ENCODE measurements around the gene TMEM151A.

Gene TMEM151A

GRCh38 chr11:66331542-66332370 lies 40.1 kb downstream of the TMEM151A start:
- Histone ChIP-seq H3K4me1 (ENCODE audit: control insufficient read depth, insufficient read depth, low read length) (peaks cover 13% of the 10 kb centered on the region), H3K36me3 (ENCODE audit: control insufficient read depth, insufficient read depth, low read length) (no peaks in the 10 kb centered on the region), H3K27me3 (ENCODE audit: control insufficient read depth, insufficient read depth, low read length, poor library complexity, severe bottlenecking) (peaks cover 12% of the 10 kb centered on the region), H3K4me3 (ENCODE audit: insufficient read depth, low read depth, low read length) (no peak overlapping the region), H3K27ac (ENCODE audit: insufficient read depth, low read depth, low read length, poor library complexity, severe bottlenecking) (no peak overlapping the region), H3K9me3 (ENCODE audit: control insufficient read depth, low read length) (no peaks in the 10 kb centered on the region)
- 90 to 93% methylated on average over 12 of the region's 12 CpGs for WGBS, 2 experiments

- 82% methylated on average over 18 of the region's 18 CpGs for WGBS, 2 experiments
- Histone ChIP-seq H3K27me3 (ENCODE audit: control insufficient read depth, insufficient read depth, low read length, poor library complexity, severe bottlenecking) (peaks cover 12% of the 10 kb centered on the region), H3K4me3 (ENCODE audit: insufficient read depth, low read depth, low read length) (no peak overlapping the region), H3K27ac (ENCODE audit: insufficient read depth, low read depth, low read length, poor library complexity, severe bottlenecking) (no peak overlapping the region), H3K9me3 (ENCODE audit: control insufficient read depth, low read length) (no peaks in the 10 kb centered on the region), H3K36me3 (ENCODE audit: control insufficient read depth, insufficient read depth, low read length) (no peaks in the 10 kb centered on the region), H3K4me1 (ENCODE audit: control insufficient read depth, insufficient read depth, low read length) (peaks cover 20% of the 10 kb centered on the region)
These were observed 40.9 kb downstream of the TMEM151A start for GRCh38 chr11:66332371-66333219.

GRCh38 chr11:66333220-66333877 lies 41.7 kb downstream of the TMEM151A start:
- Histone ChIP-seq H3K9me3 (ENCODE audit: control insufficient read depth, low read length) (no peaks in the 10 kb centered on the region), H3K4me1 (ENCODE audit: control insufficient read depth, insufficient read depth, low read length) (peaks cover 20% of the 10 kb centered on the region), H3K27me3 (ENCODE audit: control insufficient read depth, insufficient read depth, low read length, poor library complexity, severe bottlenecking) (peaks cover 12% of the 10 kb centered on the region), H3K36me3 (ENCODE audit: control insufficient read depth, insufficient read depth, low read length) (no peaks in the 10 kb centered on the region), H3K4me3 (ENCODE audit: insufficient read depth, low read depth, low read length) (no peak overlapping the region), H3K27ac (ENCODE audit: insufficient read depth, low read depth, low read length, poor library complexity, severe bottlenecking) (no peak overlapping the region)
- WGBS, 2 experiments, result 92 to 96% methylated on average over 19 of the region's 19 CpGs

- Histone ChIP-seq H3K4me3 (ENCODE audit: insufficient read depth, low read depth, low read length) (no peak overlapping the region), H3K27ac (ENCODE audit: insufficient read depth, low read depth, low read length, poor library complexity, severe bottlenecking) (no peak overlapping the region), H3K4me1 (ENCODE audit: control insufficient read depth, insufficient read depth, low read length) (peaks cover 20% of the 10 kb centered on the region), H3K27me3 (ENCODE audit: control insufficient read depth, insufficient read depth, low read length, poor library complexity, severe bottlenecking) (peaks cover 6% of the 10 kb centered on the region), H3K36me3 (ENCODE audit: control insufficient read depth, insufficient read depth, low read length) (no peaks in the 10 kb centered on the region), H3K9me3 (ENCODE audit: control insufficient read depth, low read length) (no peaks in the 10 kb centered on the region)
- WGBS, 2 experiments, result 89 to 90% methylated on average over 29 of the region's 29 CpGs
These were observed 42.4 kb downstream of the TMEM151A start for GRCh38 chr11:66333896-66334604.

GRCh38 chr11:66334605-66335442 lies 43.1 kb downstream of the TMEM151A start:
- H3K4me3 ChIP-seq (ENCODE audit: insufficient read depth, low read depth, low read length), result no peak overlapping the region
- no peak overlapping the region for H3K27ac ChIP-seq (ENCODE audit: insufficient read depth, low read depth, low read length, poor library complexity, severe bottlenecking)
- H3K36me3 ChIP-seq (ENCODE audit: control insufficient read depth, insufficient read depth, low read length), result no peaks in the 10 kb centered on the region
- 87 to 89% methylated on average over 42 of the region's 42 CpGs for WGBS, 2 experiments
- peaks cover 6% of the 10 kb centered on the region for H3K27me3 ChIP-seq (ENCODE audit: control insufficient read depth, insufficient read depth, low read length, poor library complexity, severe bottlenecking)
- no peaks in the 10 kb centered on the region for H3K9me3 ChIP-seq (ENCODE audit: control insufficient read depth, low read length)
- peaks cover 20% of the 10 kb centered on the region for H3K4me1 ChIP-seq (ENCODE audit: control insufficient read depth, insufficient read depth, low read length)

GRCh38 chr11:66335531-66336233 lies 44.0 kb downstream of the TMEM151A start:
- H3K27ac ChIP-seq (ENCODE audit: insufficient read depth, low read depth, low read length, poor library complexity, severe bottlenecking), result no peak overlapping the region
- H3K4me1 ChIP-seq (ENCODE audit: control insufficient read depth, insufficient read depth, low read length), result peaks cover 20% of the 10 kb centered on the region
- no peaks in the 10 kb centered on the region for H3K9me3 ChIP-seq (ENCODE audit: control insufficient read depth, low read length)
- H3K36me3 ChIP-seq (ENCODE audit: control insufficient read depth, insufficient read depth, low read length), result peaks cover 3% of the 10 kb centered on the region
- peaks cover 6% of the 10 kb centered on the region for H3K27me3 ChIP-seq (ENCODE audit: control insufficient read depth, insufficient read depth, low read length, poor library complexity, severe bottlenecking)
- H3K4me3 ChIP-seq (ENCODE audit: insufficient read depth, low read depth, low read length), result peak overlapping the region; percentile 49
- 16 to 19% methylated on average over 35 of the region's 35 CpGs for WGBS, 2 experiments

GRCh38 chr11:66336234-66337102 lies 44.8 kb downstream of the TMEM151A start, which contains the start of gene RIN1:
RIN1 (minus strand) TSS chr11:66336434; CDS start chr11:66336402, 32 bp downstream.
- no peaks in the 10 kb centered on the region for H3K9me3 ChIP-seq (ENCODE audit: control insufficient read depth, low read length)
- H3K27ac ChIP-seq (ENCODE audit: insufficient read depth, low read depth, low read length, poor library complexity, severe bottlenecking), result peak within 1 kb of the TSS; percentile 72
- peak within 1 kb of the TSS; percentile 49 for H3K4me3 ChIP-seq (ENCODE audit: insufficient read depth, low read depth, low read length)
- WGBS, 2 experiments, result 17 to 18% methylated on average over 22 of the region's 22 CpGs
- H3K27me3 ChIP-seq (ENCODE audit: control insufficient read depth, insufficient read depth, low read length, poor library complexity, severe bottlenecking), result peaks cover 6% of the 10 kb centered on the region
- peaks cover 15% of the 10 kb centered on the region for H3K4me1 ChIP-seq (ENCODE audit: control insufficient read depth, insufficient read depth, low read length)
- peaks cover 7% of the 10 kb centered on the region for H3K36me3 ChIP-seq (ENCODE audit: control insufficient read depth, insufficient read depth, low read length)

- Histone ChIP-seq H3K27ac (ENCODE audit: insufficient read depth, low read depth, low read length, poor library complexity, severe bottlenecking) (peak overlapping the region; percentile 72), H3K36me3 (ENCODE audit: control insufficient read depth, insufficient read depth, low read length) (peaks cover 8% of the 10 kb centered on the region), H3K27me3 (ENCODE audit: control insufficient read depth, insufficient read depth, low read length, poor library complexity, severe bottlenecking) (peaks cover 6% of the 10 kb centered on the region), H3K4me3 (ENCODE audit: insufficient read depth, low read depth, low read length) (no peak overlapping the region), H3K4me1 (ENCODE audit: control insufficient read depth, insufficient read depth, low read length) (peaks cover 15% of the 10 kb centered on the region), H3K9me3 (ENCODE audit: control insufficient read depth, low read length) (no peaks in the 10 kb centered on the region)
- WGBS, 2 experiments, result 84 to 85% methylated on average over 18 of the region's 18 CpGs
These were observed 45.6 kb downstream of the TMEM151A start for GRCh38 chr11:66337103-66337899.
